T-helper 17 cell (primary cell): ENCODE results near the gene FES. TPM values are rescaled to one million over a fixed set of nuclear protein-coding genes. Genes with fewer than 3 reads are reported as not detected.

Experiments
- total RNA-seq, 4 donors: library from RNA in 2 of 4; stranded (reverse) in 2 of 4; gene quantifications; one replicate each; pipeline ENCODE4 v1.2.3 and lab custom pipeline; 2022 to 2026

Gene FES
- total RNA-seq, 2 donors from 2014 or later, result 6.0 to 12.7 TPM

Other genes starting within 250 kb of the FES start
- 1 to 10 TPM; 7.8 to 8.8 TPM for gene BLM, start 167.2 kb upstream of the FES start, total RNA-seq
- gene FURIN, start 15.9 kb upstream of the FES start, total RNA-seq, result 100 to 1,000 TPM; 133 to 260 TPM
- gene MAN2A2, start 18.8 kb downstream of the FES start, total RNA-seq, result 100 to 1,000 TPM; 159 to 186 TPM
- gene HDDC3, start 48.0 kb downstream of the FES start, total RNA-seq, result 10 to 100 TPM; 11.1 to 12.9 TPM
- gene UNC45A, start 50.8 kb downstream of the FES start, total RNA-seq, result 10 to 100 TPM; 36.9 to 38.3 TPM
- 1 to 10 TPM; 3.7 to 5.3 TPM for gene RCCD1, start 70.4 kb downstream of the FES start, total RNA-seq
- gene PRC1, start 110.0 kb downstream of the FES start, total RNA-seq, result 10 to 100 TPM; 19.9 to 40.6 TPM
- 10 to 100 TPM; 19.2 to 23.6 TPM for gene VPS33B, start 138.1 kb downstream of the FES start, total RNA-seq
- under 1 TPM in 1 of 2 donors, not detected in 1; 0.10 TPM for gene SV2B, start 215.8 kb downstream of the FES start, total RNA-seq